DLD1 (cell line): ENCODE data around the gene LASP1.

Source experiments
- in situ Hi-C: cut with HindIII; loops from 2 replicates; pipeline ENCODE4 v1.10.0; 2017; ENCODE audit warnings: low sequenced_read_pairs

The LASP1 gene

GRCh38 chr17:38885728-38886642 is 16.1 kb downstream of the LASP1 start:
- in situ Hi-C loops = loop anchor here (25.0 kb wide), 1 partner anchor 301 kb away; the partner anchor contains the start of gene CACNB1

GRCh38 chr17:38886643-38887010 is 16.8 kb downstream of the LASP1 start:
- in situ Hi-C loops = loop anchor here (25.0 kb wide), 1 partner anchor 301 kb away; the partner anchor contains the start of gene CACNB1

- in situ Hi-C loops = loop anchor here (25.0 kb wide), 1 partner anchor 298 kb away; the partner anchor contains the start of gene CACNB1
Observed at GRCh38 chr17:38888842-38889241, 19.0 kb downstream of the LASP1 start.

GRCh38 chr17:38889745-38890409 is 20.0 kb downstream of the LASP1 start:
- in situ Hi-C loops = loop anchor here (25.0 kb wide), 1 partner anchor 297 kb away; the partner anchor contains the start of gene CACNB1

GRCh38 chr17:38890410-38890746 is 20.5 kb downstream of the LASP1 start:
- in situ Hi-C loops = loop anchor here (25.0 kb wide), 1 partner anchor 297 kb away; the partner anchor contains the start of gene CACNB1

GRCh38 chr17:38891441-38891840 is 21.6 kb downstream of the LASP1 start:
- in situ Hi-C loops = loop anchor here (25.0 kb wide), 1 partner anchor 296 kb away; the partner anchor contains the start of gene CACNB1

- in situ Hi-C loops = loop anchor here (25.0 kb wide), 1 partner anchor 295 kb away; the partner anchor contains the start of gene CACNB1
Observed at GRCh38 chr17:38892083-38892482, 22.2 kb downstream of the LASP1 start.

- in situ Hi-C loops = loop anchor here (25.0 kb wide), 1 partner anchor 295 kb away; the partner anchor contains the start of gene CACNB1
Observed at GRCh38 chr17:38892620-38893019, 22.8 kb downstream of the LASP1 start.

- in situ Hi-C loops = loop anchor here (25.0 kb wide), 1 partner anchor 294 kb away; the partner anchor contains the start of gene CACNB1
Observed at GRCh38 chr17:38893113-38893512, 23.3 kb downstream of the LASP1 start.

- in situ Hi-C loops = loop anchor here (25.0 kb wide), 1 partner anchor 294 kb away; the partner anchor contains the start of gene CACNB1
Observed at GRCh38 chr17:38893607-38894006, 23.7 kb downstream of the LASP1 start.

GRCh38 chr17:38894276-38894675 is 24.4 kb downstream of the LASP1 start:
- in situ Hi-C loops = loop anchor here (25.0 kb wide), 1 partner anchor 293 kb away; the partner anchor contains the start of gene CACNB1

GRCh38 chr17:38896346-38896954 is 26.6 kb downstream of the LASP1 start:
- in situ Hi-C loops = loop anchor here (25.0 kb wide), 1 partner anchor 291 kb away; the partner anchor contains the start of gene CACNB1

- in situ Hi-C loops = loop anchor here (25.0 kb wide), 1 partner anchor 290 kb away; the partner anchor contains the start of gene CACNB1
Observed at GRCh38 chr17:38897176-38897575, 27.3 kb downstream of the LASP1 start.

GRCh38 chr17:38897671-38898290 is 27.9 kb downstream of the LASP1 start:
- in situ Hi-C loops = loop anchor here (25.0 kb wide), 1 partner anchor 290 kb away; the partner anchor contains the start of gene CACNB1

- in situ Hi-C loops = loop anchor here (25.0 kb wide), 1 partner anchor 289 kb away; the partner anchor contains the start of gene CACNB1
Observed at GRCh38 chr17:38898291-38898679, 28.4 kb downstream of the LASP1 start.

- in situ Hi-C loops = loop anchor here (25.0 kb wide), 1 partner anchor 288 kb away; the partner anchor contains the start of gene CACNB1
Observed at GRCh38 chr17:38898812-38899348, 29.0 kb downstream of the LASP1 start.

GRCh38 chr17:38899421-38899820 is 29.6 kb downstream of the LASP1 start:
- in situ Hi-C loops = loop anchor here (25.0 kb wide), 1 partner anchor 288 kb away; the partner anchor contains the start of gene CACNB1

GRCh38 chr17:38900978-38901656 is 31.3 kb downstream of the LASP1 start:
- in situ Hi-C loops = no loop called here

- in situ Hi-C loops = no loop called here
Observed at GRCh38 chr17:38903404-38903803, 33.5 kb downstream of the LASP1 start.
